Activated CD4-positive, alpha-beta T cell treated with anti-CD3 and anti-CD28 coated beads for 4 hours (primary cell): ENCODE results near the gene TNIP1.

Experiments
- DNase-seq, 2 donors: peaks; one replicate each; pipeline ENCODE4 v3.0.0-alpha.2; 2020

Gene TNIP1

GRCh38 chr5:151082282-151082902, 1.6 kb upstream of the TNIP1 start:
- DNase-seq, result no peak

DNA sequence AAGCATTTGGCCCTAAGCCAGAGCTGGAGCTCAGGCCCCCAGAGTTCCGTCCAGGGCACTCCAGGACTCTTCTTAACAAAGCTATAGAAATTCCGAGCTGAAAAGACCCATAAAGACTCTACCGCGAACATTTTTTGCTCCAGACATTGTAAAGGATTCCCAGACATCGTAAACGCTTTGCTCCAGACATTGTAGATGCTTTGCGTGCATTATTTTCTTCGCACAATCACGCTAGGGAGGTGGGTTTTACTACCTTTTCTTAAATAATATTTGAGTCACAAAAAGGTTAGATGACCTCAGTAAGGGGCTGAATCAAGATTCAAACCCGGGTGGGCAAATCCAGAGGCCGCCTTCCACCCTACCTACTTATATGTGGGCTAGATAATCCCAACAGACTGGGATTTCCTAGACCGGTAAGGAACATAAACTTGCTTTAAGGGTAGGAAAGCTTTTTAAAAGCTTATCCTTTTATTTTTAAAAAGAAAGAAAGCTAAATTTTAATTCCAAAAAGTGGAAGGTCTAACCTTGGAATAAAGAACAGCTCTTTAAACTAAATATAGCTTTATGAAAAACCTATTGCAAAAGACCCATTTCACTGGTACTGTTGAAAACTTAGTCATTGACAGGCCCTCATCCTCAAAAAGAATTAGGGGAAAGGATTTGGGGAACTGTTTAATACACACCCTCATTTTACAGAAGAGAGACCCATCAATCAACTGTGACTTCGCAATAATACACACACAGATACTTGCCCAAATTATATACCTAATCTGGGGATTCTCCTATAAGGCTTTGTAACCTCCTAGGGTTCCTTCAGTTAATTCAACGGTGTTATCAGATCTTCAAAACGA, 822 bp upstream of the TNIP1 start:
- no peak for DNase-seq

DNA sequence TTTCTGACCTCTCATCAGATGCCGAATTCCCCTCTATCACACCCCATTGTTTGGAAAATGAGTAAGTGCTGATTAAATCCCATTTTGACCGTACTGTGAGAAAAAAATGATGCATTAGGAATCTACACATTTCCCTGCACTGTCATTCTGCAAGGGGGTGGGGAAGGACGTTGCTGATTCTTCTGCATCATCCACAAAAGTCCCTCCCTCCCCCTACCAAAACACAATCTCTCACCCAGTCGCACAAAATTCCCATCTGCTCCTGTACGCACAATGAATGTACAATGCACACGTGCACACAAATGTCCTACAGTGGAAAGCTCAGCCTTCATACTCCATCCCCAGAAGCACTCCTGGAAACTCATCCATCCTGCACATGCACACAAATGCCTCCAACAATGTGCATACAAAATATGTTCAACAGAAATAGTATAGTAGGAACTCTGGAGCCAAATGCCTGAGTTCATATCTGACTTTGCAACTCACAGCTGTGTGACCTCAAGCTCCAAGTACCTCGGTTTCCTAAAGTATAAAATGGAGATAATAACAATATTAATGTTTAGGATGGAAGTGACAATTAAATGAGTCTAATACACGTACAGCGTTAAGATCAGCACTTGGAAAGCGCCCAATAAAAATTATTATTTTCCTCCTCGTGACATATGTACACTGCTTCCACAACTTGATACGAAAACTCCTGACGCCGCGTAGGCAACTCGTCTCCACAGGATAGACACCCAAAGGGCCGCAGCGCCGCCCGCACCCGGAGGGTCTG, 809 bp downstream of the TNIP1 start:
- no peak for DNase-seq

DNA sequence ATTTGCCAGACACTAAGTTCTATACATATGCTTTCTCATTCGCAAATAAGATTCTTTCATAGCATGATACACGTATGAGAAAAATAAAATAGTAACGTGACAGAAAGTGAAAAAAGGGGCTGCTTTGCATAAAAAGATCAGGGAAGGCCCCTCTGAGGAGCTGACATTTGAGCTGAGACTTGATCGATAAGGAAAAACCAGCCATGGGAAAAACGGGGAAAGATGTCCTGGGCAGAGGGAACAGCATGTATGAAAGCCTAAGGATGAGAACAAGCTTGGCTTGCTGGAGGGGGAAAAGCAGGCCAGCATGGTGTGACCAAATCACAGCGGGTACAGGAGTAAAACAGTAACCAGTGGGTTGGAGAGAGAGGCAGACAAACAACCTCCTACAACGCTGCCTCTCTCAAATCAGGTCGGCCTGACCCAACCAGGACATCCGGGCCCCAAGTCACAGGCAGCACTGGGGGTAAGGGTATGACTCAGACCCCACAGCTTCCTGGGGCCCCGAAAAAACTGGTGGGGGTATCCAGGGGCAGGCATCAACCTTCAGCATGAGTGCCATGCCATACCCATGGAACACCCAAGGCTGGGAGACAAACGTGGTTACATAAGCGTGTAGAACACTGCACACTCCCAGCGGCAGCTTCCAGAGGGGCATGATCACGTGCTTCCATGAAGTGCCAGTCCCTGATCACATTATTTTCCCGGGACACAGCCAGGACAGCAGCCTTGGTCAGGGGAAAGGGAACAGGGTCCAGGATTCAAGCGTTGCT, 2.2 kb downstream of the TNIP1 start:
- peak; percentile 61 to 64 for DNase-seq

DNA sequence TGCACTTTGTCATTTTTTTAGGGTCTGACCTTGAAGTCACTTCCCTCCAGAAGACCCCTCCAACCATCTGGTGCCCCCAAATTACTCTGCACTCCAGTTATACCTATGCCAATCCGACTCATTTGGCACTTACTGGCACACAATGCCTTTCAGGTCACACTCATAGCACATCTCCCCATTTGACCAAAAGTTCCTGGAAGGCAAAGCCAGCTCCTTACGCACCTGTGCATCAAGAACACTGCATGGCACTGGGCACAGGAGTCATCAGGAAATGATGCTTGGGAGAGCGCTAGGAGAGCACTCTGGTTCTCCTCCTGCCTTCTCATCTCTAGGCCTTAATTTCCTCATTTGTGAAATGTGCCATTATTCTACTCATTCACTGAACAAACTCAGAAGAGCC, 2.9 kb downstream of the TNIP1 start:
- DNase-seq, result no peak

DNA sequence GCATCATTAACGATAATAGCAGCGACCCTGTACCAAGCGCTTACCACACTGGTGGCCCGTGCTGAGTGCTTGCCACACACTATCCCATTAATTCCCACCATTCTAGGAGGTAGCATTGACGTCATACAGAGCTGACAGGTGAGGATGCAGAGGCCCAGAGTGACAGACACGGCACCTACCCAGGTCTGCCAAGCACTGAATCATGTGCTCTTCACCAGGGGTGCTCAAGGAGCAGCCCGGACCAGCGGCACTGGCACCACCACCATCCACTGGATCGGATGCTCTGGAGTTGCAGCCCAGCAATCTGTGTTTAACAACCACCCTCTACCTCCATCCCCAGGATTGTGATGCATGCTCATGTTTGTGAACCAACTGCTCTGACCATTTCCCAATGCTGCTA, 3.4 kb downstream of the TNIP1 start:
- no peak for DNase-seq

DNA sequence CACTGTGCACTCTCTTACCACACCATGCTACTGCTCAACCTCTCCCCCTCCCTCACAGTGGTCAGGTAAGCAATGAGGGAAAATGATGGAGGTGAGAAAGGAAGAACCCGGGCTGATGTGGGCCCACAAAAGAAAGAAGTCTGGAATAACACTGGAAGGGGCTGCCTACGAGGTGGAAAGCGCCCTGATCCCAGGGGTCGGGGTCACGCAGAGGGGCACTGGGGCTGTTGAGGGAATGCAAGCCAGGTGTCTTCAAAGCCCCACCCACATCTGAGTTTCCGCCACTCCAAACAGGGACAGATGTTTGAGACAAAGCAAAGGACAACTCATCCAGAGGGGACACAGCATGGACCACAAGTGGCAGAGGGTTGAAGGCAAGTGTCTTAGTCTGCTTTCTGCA, 4.2 kb downstream of the TNIP1 start:
- DNase-seq, result no peak

- DNase-seq, result no peak
These were observed 5.0 kb downstream of the TNIP1 start for GRCh38 chr5:151075698-151076331.

DNA sequence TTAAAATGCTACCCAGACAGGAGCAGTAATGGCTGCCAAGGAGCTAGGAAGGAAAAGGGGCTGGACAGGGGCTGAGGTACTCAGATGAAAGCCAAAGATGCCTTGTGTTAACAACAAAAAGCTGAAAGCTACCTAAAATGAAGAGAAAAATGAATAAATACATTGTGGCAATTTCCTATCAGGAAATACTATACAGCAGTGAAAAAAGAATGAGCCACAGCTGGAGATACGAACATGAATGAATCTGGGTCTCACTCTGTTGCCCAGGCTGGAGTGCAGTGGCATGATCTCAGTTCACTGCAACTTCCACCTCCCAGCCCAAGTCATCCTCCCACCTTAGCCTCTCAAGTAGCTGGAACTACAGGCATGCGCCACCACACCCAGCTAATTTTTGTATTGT, 6.3 kb downstream of the TNIP1 start:
- DNase-seq, result no peak

DNA sequence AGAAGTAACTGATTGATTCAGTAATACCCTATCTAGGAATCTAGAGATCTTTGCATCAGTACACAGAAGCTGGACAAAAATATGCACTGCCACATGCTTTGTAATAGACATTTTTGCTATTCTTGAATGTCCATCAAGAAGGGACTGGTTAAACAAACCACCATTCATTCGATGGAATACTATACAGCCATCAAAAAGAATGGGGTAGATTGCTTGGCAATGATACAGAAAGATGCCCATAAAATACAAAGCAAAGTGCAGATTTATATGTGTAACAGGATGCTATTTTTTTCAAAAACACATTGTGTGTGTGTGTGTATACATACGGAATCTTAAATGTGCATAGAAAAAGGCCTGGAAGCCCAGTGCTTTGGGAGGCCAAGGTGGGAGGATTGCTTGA, 7.6 kb downstream of the TNIP1 start:
- DNase-seq, result no peak

DNA sequence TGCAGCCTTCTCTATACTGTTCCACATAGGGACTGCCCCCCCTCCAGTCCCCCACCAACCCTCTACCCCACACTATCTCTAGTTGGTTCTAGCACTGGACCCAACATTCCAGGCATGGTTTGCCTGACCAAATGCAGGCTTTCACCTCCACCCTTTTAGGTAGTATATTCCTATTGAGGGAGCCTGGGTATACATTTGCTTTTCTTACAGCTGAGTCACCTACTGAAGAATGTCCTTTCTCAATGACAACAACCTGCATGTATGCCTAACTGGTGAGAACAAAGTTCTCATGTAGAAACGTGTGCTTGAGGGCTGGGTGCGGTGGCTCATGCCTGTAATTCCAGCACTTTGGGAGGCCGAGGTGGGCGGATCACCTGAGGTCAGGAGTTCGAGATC, 8.2 kb downstream of the TNIP1 start:
- DNase-seq, result no peak

- no peak for DNase-seq
These were observed 8.8 kb downstream of the TNIP1 start for GRCh38 chr5:151071848-151072629.

DNA sequence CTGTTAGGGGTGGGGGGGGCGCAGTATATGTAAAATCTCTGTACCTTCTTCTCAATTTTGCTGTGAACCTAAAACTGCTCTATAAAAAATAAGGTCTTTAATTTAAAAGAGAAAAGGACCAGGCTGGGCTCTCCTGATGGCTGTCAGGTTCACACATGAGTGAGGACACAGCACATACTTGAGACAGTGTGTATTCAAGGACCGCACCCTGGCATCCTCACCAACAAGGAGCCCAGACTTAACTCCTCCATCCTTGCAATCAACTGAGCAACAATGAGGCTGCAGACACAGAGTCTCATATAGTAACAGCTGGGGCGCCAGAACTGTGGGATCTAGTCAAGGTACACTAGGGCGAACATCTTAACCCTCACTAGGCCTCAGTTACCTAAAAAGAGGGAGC, 9.8 kb downstream of the TNIP1 start:
- DNase-seq, result no peak

GRCh38 chr5:151070449-151070848, 10.4 kb downstream of the TNIP1 start:
- DNase-seq, result no peak

- DNase-seq, result no peak
These were observed 12.2 kb downstream of the TNIP1 start for GRCh38 chr5:151068433-151069197.

DNA sequence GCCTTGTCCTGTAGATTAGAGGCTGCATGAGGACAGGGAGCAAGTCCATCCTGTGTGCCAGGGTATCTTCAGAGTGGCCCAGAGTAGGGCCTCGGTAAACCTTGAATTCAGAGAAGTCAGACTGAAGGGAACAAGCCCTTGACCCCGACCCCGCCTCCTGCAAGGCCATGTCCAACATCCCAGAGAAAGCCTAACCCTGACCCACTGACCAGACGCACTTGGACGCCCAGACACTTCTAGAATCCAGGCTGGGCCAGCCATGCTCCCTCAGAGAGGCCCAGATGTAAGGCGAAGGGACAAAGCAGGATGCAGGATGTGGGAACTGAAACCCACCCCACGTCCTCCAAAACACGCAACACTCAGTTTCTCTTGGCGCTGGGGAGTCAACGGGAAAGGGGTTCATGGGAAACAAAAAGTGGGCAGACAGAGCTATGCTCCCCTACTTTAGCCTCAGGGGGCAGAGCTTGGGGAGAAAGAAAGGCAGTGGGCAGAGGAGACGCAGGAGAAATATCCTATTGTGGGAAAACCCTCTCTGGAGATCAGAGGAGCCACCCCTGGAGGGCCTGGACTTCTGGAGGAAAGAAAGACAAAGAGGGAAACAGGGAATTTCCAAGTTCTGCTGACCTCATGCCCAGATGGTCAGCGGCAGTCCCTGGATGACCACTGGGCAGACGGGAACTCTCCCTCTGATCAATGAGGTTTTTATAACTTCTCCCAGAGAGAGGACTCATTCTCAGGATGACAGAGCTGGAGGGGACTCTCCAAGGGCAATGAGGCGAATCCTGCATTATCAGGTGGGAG, 13.0 kb downstream of the TNIP1 start:
- DNase-seq, result no peak

- DNase-seq, result no peak
These were observed 13.9 kb downstream of the TNIP1 start for GRCh38 chr5:151066920-151067319.

GRCh38 chr5:151065609-151066008, 15.2 kb downstream of the TNIP1 start:
- DNase-seq, result no peak

DNA sequence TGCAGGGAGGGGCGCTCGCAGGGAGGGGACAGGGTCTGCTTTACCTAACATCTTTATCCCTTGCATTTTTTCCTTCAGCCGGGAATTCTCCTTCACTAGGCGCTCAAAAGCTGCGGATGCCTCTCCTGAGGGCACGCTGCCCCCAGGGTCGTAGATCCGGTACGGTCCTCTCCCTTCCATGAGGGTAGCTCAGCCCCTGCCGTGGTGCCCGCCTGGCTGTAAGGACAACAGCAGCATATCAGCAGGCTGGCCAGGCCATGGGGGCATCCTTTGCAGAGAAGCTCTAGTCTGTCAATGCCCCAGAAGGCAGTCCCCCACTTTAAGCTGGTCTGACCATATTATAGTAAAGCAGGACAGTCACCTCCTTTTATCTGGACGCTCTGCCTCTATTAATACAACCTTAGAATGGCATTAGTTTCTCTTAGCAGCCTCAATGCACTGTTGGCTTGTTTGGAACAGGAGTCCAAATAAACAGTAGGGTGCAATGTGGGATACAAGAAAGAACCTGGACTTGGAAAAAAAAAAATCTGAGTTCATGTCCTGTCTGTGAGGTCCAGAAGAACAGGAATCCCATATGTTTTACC, 15.8 kb downstream of the TNIP1 start:
- no peak for DNase-seq
